Germinal center (tissue), 1 donor: ENCODE measurements around the gene MYL5.

Experiments
- DNase-seq: peaks from one replicate; pipeline ENCODE4 v3.0.0; 2012; ENCODE audit warnings: mixed read lengths, low spot score

MYL5 gene

DNA sequence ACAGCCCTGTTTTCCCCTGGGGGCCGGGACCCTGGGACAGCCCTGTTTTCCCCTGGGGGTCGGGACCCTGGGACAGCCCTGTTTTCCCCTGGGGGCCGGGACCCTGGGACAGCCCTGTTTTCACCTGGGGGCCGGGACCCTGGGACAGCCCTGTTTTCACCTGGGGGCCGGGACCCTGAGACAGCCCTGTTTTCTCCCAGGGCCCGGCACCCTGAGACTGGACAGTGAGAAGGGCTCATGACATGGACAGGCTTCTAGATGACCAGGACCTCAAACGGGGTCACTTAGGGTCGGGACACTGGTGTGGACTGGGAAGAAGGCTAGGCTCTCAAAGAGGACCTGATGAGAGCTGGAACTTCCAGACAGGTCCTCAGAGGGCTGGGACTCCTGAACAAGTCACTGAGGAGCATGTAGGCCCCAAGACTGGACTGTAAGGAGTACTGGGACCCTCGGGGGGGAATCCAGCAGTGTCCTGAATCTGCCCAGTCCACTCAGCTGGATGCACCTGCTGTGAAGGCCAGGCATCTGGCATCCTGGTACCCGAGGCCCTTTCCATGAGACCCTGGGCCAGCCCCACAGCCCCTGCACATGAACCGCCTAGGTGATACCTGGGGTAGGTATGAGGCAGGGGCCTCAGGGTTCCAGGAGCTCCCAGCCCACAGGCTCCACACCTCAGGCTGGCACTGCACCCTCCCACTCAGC is 33.7 kb downstream of the MYL5 start:
- DNase-seq, result no peak

- DNase-seq, result no peak
Measured at GRCh38 chr4:708631-708933, 34.2 kb downstream of the MYL5 start.

- DNase-seq, result no peak
Measured at GRCh38 chr4:709348-709747, 35.0 kb downstream of the MYL5 start.

- no peak for DNase-seq
Measured at GRCh38 chr4:710116-710515, 35.8 kb downstream of the MYL5 start.

DNA sequence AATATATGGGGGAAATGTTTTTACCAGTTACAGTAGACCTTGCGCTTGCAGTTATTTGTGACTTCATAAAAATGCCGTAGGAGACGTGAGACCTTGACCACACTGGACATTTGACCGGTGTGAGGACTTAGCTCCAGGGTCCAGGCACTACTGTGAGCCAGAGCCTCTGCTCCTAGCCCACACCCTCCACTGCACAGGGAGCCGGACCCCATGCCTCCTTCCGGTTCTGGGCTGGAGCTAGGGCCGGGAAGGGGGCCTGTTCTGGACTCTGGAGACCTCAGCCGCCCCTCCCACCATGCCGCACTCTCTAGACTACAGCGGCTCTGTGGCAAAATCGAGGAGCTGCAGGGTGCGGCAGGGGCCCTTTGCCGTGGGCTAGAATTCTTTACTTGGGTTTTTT is 36.6 kb downstream of the MYL5 start:
- no peak for DNase-seq

DNA sequence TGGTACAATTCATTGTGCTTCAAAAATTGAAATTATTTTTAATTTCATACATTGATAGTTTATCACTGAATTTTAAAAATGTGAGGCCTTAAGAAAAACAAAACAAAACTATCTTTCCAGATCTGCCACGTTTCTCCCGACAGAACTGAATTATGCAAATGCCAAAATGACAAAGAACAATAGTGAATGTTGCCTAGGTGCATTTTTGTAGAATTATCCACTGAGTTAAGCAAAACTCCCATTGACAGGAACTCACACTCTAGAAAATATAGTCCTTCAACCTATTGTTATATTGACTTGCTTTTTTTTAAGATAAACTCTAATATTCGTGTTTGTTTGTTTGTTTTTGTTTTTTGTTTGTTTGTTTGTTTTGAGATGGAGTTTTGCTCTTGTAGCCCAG is 37.8 kb downstream of the MYL5 start:
- DNase-seq, result no peak

GRCh38 chr4:712916-713632 is 38.7 kb downstream of the MYL5 start:
- no peak for DNase-seq

- no peak for DNase-seq
Measured at GRCh38 chr4:714087-714486, 39.7 kb downstream of the MYL5 start.

GRCh38 chr4:717601-718320 is 43.4 kb downstream of the MYL5 start:
- DNase-seq, result no peak

GRCh38 chr4:718460-718859 is 44.1 kb downstream of the MYL5 start:
- no peak for DNase-seq

- no peak for DNase-seq
Measured at GRCh38 chr4:720111-720860, 45.9 kb downstream of the MYL5 start.

- no peak for DNase-seq
Measured at GRCh38 chr4:721261-722168, 47.2 kb downstream of the MYL5 start.

DNA sequence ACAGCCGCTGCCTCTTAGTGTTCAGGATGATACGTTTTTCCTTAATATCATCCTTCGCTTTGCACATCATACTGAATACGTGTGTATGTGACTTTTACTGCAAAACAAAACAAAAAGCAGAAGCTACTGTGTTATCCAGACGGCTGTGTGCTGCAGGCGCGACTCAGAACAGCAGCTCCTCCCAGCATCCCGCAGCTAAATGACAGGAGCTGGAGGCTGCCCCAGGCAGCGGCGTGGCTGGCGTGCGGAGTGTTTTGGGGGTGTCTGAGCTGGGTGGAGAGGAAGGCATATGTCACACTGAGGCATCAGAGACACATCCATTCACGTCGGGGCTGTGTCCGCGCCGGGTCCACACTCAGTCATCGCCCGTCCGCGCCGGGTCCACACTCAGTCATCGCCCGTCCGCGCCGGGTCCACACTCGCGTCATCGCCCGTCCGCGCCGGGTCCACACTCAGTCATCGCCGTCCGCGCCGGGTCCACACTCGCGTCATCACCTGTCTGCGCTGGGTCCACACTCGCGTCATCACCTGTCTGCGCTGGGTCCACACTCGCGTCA is 47.9 kb downstream of the MYL5 start:
- no peak for DNase-seq

DNA sequence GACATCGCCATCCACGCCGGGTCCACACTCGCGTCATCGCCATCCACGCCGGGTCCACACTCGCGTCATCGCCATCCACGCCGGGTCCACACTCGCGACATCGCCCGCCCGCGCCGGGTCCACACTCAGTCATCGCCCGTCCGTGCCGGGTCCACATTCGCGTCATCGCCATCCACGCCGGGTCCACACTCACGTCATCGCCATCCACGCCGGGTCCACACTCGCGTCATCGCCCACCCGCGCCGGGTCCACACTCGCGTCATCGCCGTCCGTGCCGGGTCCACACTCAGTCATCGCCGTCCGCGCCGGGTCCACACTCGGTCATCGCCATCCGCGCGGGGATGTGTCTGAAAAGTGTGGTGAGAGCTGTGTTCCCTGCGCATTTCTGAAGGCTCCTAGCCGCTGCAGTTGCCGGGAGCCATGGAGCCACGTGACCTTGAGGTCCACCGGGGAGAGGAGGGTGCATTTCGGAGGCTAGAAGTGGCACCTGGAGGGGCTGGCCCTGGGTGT is 48.6 kb downstream of the MYL5 start:
- DNase-seq, result no peak

GRCh38 chr4:723751-724530 is 49.6 kb downstream of the MYL5 start:
- no peak for DNase-seq

DNA sequence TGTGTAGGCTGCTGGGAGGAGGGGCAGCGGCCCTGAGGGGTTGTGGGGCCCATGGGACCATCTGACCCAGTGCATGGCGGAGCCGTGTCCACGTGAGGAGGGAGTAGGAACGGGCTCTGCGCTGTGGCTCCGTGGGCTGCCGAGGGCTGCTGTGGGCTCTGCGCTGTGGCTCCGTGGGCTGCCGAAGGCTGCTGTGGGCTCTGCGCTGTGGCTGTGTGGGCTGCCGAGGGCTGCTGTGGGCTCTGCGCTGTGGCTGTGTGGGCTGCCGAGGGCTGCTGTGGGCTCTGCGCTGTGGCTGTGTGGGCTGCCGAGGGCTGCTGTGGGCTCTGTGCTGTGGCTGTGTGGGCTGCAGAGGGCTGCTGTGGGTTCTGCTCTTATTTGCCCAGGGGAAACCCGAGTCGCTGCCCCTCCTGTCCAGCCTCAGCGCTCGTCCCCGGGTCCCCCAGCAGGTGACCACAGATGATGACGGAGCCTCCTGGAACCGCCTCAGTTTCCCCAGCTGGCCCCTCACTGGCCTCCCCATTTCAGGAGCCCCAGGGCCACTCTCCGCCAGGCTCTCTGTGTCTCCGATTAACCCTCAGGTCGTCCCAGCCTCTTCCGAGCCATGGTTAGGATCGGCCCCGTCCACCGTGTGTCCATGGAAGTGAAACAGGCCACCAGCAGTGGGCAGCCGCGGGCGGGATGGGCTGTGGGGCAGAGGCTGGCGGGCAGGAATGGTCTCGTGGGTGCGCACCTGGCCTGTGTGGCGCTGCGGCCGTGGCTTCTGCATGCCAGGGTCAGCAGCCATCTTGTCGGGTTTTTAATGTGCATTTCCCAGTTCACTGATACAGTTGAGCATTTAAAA is 51.3 kb downstream of the MYL5 start:
- no peak for DNase-seq

GRCh38 chr4:726235-726787 is 52.0 kb downstream of the MYL5 start:
- no peak for DNase-seq

DNA sequence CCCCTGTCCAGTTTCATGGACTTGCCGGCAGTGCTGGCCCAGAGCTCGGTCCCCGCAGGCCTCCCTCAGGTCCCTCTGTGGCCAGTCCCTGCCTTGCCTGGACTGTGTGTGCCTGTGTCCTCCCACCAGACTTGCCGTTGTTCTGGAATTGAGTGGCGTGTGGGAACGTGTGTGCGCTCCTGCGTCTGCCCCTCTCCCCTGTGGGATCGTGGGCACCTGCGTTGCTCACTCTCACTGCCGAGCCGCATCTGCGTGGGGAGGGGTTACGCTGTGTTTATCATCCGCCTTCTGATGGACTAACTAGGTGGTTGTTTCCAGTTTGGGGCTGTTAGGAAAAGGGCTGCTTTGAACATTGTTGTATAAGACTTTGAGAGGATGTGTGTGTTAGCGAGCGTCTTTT is 52.5 kb downstream of the MYL5 start:
- DNase-seq, result no peak

- DNase-seq, result no peak
Measured at GRCh38 chr4:727576-727975, 53.2 kb downstream of the MYL5 start.
